Left lobe of liver (tissue), 2 donors: ENCODE data around the gene PRR14. TPM values are rescaled to one million over a fixed set of nuclear protein-coding genes. Genes with fewer than 3 reads are reported as not detected.

Source experiments
- ATAC-seq: fragments of 200-7000 bp; cut with Tn5 transposase; one replicate; pipeline ENCODE4 v1.9.1; 2020; ENCODE audit warnings: mild to moderate bottlenecking, moderate library complexity
- DNase-seq: peaks from one replicate; pipeline ENCODE4 v3.0.0-alpha.2; 2020; ENCODE audit warnings: low spot score
- total RNA-seq: library from RNA; stranded (reverse); gene quantifications from one replicate; pipeline ENCODE4 v1.2.1, GENCODE V29; 2021
- donor health status: DM: no; HTN: no; CAD: no; lungs with moderate emphysema.
- donor health status: DM: no; HTN: yes; CAD: no.

PRR14 gene
- 24.2 TPM for total RNA-seq

DNA sequence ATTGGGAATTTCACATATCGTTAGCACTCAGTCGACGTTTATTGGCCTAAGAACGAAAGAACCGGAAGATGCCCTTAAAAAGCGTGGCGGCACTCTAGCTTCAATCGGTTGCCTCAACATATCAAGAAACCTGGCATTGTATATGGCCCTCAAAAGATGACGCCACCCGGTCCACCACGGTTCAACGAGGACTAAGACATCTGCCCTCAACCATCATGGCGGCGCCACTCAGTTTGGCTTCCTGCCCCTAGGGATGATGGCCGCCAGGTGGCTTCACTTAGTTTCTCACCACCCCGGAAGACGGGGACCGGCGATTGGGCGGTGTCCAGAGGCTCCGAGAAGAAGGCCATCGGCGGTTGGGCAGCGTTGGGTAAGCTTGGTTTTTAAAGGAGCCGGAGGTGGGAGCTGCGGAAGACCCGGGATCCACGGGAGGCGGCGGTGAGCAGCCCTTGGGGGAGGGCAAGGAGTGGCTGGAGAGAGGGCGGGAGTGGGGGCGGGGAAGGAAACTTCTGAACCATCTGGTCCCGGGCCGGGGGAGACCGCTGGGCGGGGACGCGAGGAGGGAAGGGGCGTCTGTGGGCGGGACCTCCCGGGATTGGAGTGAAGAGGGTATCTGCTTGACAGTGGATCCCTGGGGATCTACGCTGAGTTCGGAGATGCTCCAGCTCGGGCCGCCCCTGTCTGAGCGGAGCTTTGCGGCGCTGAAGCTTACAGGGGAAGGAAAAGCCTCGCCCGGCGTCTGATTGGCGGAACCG is at the start of gene PRR14:
Gene PRR14, plus strand, starts transcription at position 592 of the 755 bp plus-strand sequence. CDS start 686 bp downstream, outside the sequence.
- ATAC-seq: peak; percentile 84
- DNase-seq: peak; percentile 100

DNA sequence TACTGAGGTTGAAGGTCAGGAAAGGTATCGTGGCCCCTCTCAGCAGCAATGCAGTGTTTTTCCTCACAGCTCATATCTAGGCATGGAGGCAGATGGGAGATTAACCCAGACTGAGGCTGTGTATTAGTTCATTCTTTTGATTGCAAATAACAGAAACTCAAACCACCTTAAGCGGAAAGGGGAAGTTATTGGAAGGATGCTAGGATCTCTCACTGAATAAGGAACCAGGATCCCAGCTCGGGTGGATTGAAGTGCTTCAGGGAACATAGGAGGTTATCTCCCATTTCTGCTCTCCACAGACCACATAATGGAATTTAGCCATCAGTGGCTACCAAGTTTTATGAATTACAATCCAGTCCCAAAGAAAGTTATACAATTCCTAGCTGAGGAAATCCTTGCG is 48.8 kb upstream of the PRR14 start:
- DNase-seq: no peak
- no peak for ATAC-seq

DNA sequence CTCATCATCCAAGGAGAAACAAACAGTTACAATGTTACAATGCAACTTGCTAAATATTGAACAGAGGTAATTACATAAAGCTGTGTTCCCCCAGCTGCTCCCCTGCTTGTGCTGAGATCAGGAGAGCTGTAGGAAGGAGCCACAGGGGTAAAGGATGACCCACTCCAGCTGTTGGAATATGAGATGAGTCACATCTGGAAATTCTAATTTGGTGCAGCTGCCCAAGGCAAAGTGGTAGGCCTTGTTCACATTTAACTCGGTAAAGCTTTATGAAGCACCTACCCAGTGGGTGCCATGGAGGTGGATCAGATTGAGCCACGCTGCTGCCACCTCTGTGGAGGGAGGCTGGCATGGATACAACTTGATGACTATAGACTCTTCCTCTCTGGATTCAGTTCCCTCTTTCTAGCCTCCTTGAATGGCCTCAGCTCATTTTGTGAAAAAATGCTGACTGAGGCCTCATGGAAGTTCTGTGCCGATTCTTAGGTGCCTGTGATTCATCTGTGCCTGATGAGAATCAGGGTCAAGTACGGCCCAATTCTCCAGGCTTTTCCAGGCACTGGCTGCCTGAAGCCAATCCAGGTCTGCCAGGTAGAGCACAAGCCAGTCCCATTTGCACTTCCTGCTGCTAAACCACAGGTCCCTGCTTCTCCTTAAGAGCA is 48.0 kb upstream of the PRR14 start:
- no peak for DNase-seq
- ATAC-seq: no peak

DNA sequence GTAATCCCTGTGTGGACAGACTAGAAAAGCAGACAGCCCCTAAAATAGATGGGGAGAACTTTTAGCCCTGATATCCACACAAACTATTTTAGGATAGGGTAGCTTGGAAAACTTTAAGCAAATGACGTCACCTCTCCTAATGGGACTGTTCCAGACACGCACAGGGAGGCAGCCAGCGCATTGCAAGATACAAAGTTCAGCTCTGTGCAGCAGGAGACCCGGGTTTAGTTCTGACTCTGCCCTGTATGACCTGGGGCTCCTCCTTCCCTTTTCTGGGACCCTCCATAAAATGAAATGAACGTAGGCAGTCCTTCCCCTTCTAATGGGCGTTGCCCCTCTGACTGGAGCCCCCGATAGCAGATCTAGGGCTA is 46.8 kb upstream of the PRR14 start:
- DNase-seq: peak; percentile 83
- ATAC-seq: peak; percentile 86

DNA sequence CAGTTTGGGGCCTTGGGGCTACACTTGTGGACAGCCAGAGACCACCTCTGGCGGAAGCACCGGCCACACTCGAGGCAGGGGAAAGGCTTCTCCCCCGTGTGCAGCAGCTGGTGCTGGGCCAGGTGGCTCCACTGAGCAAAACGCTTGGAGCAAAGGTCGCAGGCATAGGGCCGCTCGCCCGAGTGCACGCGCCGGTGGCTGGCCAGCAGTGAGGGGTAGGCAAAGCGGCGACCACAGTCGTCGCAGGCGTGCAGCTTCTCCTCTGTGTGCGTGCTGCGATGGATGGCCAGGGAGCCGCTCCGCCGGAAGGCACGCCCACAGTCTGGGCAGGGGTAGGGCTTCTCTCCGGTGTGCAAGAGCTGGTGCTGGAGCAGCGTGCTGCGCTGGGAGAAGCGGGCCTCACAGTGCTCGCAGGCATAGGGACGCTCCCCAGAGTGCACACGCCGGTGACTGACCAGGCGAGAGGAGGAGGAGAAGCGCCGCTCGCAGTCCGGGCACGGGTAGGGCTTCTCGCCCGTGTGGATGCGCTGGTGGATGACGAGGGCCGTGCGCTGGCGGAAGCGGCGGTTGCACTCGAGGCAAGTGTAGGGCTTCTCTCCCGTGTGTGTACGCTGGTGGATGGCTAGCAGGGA is 46.3 kb upstream of the PRR14 start:
- DNase-seq (peak; percentile 84), ATAC-seq (peak; percentile 82)

DNA sequence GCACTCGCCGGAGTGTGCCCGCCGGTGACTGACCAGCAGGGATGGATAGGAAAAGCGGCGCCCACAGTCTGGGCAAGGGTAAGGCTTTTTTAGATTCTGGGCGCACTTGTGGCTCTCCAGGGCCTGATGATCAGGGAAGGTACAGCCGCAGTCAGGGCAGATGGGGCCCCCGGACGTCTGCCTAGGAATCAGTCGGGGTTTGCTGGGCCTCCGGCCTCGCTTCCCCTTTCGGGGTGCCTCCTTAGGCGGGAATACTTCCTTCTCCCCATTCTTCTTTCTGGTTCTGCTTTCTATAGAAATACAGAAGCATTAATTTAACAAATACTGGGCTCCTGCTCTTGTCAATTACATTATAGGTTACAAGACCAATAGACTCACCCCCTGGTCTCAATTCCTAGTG is 45.6 kb upstream of the PRR14 start:
- DNase-seq (no peak), ATAC-seq (no peak)

DNA sequence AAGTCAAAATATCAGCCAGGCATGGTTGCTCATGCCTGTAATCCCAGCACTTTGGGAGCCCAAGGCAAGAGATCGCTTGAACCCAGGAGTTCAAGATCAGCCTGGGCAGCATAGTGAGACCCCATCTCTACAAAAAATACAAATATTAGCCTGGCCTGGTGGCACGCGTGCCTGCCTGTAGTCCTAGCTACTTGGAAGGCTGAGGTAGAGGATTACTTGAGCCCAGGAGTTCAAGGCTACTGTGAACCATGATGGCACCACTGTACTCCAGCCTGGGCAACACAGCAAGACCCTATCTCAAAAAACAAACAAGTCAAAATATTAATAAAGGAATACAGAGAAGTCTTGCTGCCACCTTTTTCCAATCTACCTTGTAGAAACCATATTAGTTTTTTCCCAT is 44.8 kb upstream of the PRR14 start:
- DNase-seq (no peak), ATAC-seq (no peak)

DNA sequence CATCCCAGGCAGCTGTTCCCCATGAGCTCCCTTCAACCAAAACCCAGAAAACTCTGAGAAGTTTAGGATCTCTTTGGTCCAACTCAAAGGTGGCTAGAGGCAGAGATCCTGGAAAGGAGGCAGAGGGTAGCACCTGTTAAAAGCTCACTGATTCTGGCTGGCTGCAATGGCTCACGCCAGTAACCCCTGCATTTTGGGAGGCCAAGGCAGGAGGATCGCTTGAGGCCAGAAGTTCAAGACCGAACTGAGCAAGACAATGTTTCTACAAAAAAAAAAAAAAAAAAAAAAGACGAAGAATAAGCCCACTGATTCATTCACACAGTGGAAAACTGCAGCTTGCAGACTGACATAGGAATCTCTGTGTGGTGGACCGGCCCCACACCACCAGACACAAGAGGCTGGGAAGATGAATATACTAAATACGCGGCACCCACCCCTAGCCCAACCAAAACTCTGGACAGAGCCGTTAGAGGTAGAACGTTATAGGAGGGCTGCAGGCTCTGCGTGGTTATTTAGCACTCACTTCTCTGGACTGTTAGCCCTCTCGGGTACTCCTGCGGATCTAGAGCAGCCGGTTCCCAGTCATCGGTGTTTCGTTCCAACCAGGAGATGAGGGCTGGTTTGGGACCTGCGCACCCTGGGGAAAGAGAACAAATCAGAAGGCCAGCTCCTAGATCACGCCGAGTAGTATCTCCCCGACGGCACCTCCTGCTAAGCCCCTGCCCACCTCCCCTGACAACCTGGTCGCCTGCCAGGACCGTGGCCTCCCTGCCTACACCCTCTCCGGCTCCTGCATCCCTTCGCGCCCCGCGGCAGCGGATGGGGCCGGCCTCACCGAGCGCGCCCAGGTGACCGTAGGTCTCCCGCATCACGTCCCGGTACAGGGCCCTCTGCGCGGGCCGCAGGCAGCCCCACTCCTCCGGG is 41.5 kb upstream of the PRR14 start:
- DNase-seq: peak; percentile 70
- ATAC-seq: peak; percentile 64

DNA sequence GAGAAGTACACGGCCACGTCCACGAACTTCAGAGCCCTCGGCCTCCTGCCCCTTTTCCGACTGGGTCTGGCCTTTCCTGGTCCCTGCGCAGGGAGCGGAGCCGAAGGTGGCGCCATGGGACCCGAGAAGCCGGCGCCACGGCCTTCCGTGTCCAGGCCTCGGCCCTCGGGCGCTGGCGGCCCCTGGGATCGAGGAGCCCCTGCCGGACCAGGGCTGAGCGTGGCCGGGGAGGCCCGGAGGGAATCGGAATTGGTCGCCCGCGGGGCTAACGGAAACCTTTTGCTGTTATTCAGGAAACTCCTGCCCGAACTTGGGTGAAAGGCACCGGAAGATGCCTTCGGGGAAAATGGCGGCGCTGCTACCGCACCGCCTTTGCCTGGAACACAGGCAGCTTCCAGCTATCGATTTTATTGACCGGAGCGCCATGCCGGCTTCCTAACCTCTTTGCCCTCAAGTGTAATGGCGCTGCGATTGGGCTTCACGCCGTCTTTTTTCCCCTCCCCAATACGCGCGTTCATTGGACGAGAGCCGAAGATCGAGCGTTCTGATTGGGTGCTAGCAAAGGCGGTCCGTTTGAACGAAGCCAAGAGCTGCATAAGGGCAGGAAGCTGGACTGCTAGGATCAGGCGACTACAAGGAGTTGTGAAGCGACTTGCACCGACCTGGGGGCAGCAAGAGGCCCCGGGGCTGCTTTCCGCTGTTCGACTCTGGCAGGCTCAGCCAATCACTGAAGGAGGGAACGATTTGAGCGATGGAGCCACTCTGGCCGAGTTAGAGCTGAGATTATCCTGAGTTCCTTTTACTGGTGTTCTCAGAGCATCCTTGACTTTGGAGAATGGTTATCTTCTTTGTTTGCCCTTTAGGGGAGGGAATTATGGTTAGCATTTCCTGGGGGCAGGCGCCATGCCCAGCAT is 40.6 kb upstream of the PRR14 start, which contains the start of gene ZNF689:
Gene ZNF689, minus strand, starts transcription at position 464 of the 914 bp plus-strand sequence. Its CDS starts 348 bp downstream, at position 116.
- peak; percentile 98 for DNase-seq
- ATAC-seq: peak; percentile 89

DNA sequence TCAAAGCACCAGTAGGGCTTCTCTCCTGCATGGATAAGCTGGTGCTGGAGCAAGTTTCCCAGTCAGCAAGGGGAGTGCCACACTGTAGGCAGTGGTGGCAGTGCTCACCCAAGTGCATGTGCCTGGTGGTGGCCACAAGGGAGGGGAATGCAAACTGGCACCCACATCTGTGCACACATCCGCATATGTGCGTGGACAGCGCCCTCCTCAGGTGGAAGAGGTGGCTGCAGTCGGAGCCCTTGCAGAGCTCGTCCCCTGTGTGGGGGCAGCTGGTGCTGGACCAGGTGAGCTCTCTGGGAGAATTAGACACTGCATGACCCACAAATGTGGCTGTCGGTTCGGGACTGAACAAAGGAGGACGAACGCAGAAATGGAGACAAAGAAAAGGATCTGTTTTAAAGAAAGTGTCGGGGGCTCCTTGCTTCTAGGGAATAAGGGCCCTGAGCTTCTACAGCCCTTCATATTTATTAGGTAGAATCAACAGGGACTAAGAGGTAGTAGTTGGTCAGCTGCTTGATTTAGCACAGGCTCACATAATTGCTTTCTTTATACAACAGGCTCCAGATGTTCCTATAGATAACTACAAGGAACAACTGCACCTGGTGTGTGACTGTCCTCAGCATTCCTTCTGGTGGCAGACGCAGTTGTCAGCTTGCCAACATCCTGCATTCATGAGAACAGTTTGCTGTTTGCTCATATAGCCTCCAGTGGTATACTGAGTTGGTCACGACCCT is 35.2 kb upstream of the PRR14 start:
- DNase-seq (peak; percentile 55), ATAC-seq (peak; percentile 73)

DNA sequence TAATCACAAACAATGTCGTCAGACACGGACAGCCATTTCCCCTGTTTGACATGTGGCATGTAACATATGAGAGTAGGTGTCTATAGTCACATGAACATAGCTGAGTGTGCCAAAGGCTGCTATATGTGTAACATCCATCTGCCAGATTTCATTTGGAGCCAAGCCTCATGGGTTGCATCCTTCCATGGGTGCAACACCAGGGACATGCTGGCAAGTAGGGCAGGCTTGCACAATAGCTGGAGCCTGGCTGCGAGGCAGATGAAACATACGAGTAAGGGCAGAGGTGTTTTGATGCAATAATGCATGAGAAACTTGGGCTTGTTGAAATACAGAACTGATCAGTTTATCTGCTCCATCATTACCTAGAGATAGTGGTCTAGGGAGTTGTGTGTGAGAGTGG is 31.6 kb upstream of the PRR14 start:
- ATAC-seq: peak; percentile 77

DNA sequence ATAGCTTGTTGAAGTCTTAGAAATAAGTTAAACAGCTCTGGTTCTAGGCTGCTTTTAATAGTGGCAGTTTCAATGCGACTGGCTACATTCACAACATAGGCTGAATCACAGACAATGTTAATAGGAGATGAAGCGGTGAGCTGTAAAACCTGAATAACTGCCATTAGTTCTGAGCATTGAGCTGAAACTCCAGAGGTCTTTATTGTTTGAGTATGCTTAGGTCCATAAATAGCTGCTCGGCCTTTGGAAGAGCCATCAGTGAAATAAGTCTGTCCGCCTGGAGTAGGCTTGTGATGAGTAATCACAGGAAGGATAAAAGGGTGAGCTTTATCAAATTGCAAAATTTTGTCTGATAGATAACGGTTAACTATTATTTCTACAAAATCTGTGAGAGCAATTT is 31.1 kb upstream of the PRR14 start:
- no peak for DNase-seq
- ATAC-seq: peak; percentile 39

More for the DNA sequence above, 31.6 kb upstream of the PRR14 start:
- peak; percentile 84 for DNase-seq

DNA sequence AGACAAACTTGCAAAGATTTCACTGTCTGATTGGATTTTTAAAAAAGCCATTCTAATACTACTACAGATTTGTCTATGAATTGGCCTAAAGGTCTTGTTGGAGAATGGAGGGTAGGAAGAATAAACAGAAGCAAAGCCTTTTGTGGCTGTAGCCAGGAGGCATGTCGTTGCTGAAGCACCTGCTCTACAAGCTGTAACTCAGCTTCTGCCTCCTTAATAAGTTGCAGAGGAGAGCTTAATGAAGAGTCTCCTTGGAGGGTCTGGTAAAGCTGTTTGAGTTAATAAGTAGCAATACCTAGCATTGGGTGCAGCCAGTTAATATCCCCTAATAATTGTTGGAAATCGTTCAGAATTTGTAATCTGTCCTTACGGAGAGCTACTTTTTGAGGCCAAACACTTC is 30.6 kb upstream of the PRR14 start:
- no peak for ATAC-seq
- DNase-seq: no peak

DNA sequence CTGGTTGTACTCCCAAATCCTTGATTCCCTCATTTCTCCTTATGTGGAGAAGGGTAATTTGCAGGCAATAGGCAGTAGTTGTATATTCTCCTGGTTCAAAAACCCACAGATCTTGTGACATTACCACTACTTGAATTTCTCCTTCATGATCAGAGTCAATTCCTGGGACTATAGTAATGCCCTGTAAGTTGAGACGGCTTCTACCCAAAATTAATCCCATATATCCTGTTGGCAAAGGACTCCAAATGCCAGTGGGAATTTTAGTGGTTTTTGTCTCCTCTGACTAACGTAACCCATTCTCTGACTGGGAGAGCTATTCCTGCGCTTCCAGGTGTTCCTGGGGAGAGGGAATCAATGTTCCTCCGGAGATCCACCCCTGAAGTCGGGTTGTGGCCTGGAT is 29.0 kb upstream of the PRR14 start:
- ATAC-seq: no peak
- DNase-seq: no peak

DNA sequence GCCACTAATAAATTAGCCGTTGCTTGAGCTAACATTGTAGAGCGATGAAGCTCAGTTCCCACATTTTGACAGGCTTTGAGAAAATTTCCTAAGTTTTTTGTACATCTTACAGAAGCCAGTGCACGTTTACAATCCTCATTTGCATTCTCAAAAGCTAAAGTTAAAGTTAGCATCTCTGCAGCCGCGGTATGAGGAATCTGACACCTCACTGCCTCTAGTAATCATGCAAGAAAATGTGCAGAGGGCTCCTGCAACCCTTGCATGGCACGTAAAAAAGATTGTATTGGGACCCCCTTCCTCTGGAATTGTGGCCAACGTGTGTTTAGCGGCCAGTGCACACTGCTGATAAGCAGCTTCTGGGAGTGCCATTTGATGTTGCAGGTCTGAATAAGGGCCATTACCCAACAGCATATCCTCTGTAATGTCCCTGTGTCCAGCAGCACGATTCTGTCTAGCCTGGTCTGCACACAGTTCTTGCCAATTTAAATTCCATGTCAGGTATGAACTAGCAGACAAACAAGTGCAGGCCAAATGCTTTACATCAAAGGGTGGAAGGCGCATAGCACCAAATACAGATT is 28.2 kb upstream of the PRR14 start:
- no peak for DNase-seq
- ATAC-seq: peak; percentile 22

DNA sequence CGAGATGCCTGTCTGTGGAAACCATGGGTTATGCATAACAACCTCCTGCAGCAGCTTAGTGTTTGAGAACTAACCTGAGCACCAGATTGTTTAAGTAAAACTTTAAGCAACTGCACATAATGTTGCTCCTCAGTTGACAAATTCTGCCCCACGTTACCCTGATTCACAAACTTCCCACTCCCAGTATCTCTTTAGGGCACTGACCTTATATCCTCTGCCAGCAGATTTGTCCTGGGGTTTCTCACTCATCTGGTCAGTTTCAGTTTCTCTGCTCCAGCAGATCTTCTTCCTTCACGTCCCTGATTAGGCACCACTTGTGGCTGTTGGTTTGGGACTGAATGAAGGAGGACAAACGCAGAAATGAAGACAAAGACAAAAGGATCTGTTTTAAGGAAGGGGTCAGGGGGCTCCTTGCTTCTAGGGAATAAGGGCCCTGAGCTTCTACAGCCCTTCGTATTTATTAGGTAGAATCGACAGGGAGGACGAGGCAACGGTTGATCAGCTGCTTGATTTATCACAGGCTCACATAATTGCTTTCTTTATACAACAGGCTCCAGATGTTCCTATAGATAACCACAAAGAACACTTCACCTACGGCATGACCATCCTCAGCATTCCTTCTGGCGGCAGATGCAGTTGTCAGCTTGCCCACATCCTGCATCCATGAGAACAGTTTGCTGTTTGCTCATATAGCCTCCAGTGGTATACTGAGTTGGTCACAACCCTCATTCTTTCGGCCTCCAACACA is 27.1 kb upstream of the PRR14 start:
- peak; percentile 72 for ATAC-seq
- DNase-seq: no peak

DNA sequence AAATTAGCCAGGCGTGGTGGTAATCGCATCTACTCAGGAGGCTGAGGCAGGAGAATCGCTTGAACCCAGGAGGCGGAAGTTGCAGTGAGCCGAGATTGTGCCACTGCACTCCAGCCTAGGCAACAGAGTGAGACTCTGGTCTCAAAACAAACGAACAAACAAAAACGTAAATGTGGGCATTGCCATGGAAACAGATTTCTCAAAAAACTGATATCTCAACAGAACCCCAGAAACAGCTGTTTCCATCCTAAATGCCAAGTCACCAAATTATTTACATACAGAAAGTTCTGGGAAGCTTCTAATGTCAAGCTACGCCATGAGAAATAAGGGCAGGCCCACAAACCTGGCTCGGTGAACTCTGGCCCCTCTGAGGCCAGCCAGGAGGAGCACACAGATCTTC is 24.5 kb upstream of the PRR14 start:
- ATAC-seq (no peak), DNase-seq (no peak)
